GM19099 (cell line): ENCODE data around the gene CLEC4M.

Experiments
- POLR2A ChIP-seq: IDR thresholded peaks from 3 replicates; pipeline ENCODE4 v1.6.1; 2011; ENCODE audit warnings: low read depth; ENCODE audit not compliant: insufficient read length; ENCODE audit errors: extremely low read depth

The CLEC4M gene

DNA sequence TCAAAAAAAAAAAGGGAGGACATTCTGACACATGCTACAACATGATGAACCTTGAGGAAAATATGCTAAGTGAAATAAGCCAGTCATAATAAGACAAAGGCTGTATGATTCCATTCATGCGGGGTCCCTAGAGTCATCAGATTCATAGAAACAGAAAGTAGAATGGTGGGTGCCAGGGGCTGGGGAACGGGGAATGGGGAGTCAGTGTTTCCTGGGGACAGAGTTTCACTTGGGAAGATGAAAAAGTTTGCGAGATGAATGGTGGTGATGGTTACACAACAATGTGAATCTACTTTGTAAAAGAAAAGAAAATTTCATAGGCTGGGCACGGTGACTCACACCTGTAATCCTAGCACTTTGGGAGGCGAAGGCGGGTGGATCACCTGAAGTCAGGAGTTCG, 25.0 kb upstream of the CLEC4M start:
- TF ChIP-seq POLR2A, result no peak

DNA sequence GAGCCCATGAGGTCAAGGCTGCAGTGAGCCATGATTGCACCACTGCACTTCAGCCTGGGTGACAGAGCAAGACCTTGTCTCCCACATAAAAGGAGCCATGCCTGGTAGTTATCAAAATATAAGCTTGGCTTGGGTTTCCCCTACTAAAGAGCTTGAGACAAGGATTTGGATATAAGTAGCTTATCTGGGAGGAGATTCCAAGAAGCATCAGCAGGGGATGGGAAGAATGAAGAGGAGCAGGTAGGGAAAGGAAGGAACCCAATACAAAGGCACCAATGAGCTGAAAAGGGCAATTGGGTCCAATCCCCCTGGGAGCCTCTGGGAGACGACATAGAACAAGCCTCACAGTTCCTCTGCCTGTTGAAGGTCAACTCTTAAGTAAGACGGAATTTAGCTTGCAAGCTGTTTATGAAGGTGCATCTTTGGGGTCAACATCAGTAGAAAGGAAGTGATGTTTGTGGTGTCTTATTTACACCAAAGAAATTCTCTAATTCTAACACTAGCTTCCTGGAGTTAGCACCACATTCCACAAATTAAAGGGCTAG, 23.8 kb upstream of the CLEC4M start:
- TF ChIP-seq POLR2A, result no peak

DNA sequence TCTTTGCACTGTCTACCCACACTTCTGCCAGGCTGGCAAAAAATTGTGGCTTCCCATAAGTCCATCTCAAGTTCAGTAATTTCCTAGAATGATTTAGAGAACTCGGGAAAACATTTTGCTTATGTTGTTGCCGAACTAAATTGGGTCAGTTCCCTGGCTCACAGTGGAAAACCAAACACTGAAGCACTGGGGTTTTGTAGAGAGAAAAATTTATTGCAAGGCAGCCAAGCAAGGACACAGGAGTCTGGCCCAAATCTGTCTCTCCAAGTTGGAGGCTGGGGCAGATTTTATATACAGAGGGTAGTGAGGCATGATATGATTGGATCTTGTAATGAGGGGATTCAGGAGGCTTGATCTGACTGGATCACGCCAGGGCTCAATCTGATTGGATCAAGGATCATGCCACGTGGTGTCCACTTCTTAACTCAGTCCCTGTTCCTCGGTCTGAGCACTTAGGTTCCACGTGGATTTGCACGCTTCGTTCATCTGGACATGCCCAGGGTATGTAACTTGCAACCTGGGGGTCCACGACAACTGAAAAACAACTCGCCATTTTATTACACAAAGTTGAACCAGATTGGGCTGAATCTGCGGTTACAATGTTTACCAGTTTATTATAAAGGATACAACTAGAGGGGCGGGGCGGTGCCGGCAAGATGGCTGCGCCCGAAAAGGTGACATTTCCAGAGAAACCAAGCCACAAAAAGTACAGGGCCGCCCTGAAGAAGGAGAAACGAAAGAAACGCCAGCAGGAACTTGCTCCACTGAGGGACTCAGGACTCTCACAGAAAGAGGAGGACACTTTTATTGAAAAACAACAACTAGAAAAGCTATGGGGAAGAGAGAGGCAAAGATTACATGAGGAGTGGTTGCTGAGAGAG, 23.0 kb upstream of the CLEC4M start:
- TF ChIP-seq POLR2A, result no peak

DNA sequence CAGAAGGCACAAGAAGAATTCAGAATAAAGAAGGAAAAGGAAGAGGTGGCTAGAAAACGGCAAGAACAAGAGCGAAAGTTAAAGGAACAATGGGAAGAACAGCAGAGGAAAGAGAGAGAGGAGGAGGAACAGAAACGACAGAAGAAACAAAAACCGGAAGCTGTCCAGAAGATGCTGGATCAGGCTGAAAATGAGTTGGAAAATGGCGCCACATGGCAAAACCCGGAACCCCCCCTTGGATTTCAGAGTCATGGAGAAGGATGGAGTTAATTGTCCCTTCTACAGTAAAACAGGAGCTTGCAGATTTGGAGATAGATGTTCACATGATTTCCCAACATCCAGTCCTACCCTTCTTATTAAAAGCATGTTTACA, 22.4 kb upstream of the CLEC4M start:
- no peak for TF ChIP-seq POLR2A

DNA sequence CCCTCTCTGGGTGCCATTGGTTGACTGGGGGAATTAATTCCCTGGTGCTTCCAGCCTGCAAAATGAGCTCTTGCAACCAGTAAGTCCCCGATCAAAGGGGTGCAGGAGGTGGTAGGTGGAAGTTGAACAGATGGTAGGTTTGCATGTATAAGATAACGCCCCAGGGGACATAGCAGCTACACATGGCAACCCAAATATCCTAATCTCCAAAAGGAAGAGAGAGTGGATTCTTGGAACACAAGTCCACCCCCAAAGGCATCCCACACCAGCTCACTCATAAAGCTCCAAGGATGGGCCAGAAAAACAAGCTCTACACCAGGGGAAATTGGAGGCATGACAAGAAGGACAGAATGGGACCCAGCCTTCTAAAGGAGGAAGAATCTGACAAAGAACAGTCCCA, 20.5 kb upstream of the CLEC4M start:
- no peak for TF ChIP-seq POLR2A

DNA sequence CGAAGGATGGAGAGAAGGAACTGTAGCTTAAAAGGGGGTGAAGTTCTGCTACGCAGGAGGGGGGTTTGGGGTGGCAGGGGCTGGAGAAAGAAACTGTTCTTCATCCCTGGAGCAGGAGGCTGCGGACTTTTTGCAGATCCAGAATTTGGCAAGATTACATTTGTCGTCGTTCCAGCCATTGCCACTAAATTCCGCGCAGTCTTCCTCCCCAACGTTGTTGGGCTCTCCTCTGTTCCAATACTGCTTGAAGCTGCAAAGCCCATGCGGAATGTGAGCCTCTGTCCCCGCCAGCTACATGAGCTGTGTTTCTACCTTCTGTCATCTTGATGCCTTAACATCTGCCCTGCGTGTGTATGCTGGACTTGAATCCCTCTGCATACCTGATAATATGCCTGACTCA, 20.1 kb upstream of the CLEC4M start:
- no peak for TF ChIP-seq POLR2A

DNA sequence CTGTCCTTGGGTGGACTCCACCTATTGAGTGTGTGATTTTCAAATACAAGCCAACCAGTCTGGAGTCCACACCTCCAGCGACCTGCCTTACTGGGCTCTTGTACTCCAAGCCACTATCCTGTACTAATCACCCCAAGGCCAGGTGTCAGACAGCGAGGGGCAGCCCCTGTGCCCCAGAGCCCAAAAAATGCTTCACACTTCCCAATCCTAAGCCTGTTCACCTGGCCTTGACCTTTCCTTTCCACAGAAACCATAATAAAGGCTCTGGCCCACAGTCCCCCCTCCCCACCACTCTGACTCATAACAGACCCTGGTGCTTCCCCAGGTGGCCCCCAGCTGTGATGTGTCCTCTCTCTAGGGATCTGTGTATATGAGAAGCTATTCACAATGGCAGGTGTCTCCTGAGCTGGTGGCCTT, 19.6 kb upstream of the CLEC4M start:
- no peak for TF ChIP-seq POLR2A

DNA sequence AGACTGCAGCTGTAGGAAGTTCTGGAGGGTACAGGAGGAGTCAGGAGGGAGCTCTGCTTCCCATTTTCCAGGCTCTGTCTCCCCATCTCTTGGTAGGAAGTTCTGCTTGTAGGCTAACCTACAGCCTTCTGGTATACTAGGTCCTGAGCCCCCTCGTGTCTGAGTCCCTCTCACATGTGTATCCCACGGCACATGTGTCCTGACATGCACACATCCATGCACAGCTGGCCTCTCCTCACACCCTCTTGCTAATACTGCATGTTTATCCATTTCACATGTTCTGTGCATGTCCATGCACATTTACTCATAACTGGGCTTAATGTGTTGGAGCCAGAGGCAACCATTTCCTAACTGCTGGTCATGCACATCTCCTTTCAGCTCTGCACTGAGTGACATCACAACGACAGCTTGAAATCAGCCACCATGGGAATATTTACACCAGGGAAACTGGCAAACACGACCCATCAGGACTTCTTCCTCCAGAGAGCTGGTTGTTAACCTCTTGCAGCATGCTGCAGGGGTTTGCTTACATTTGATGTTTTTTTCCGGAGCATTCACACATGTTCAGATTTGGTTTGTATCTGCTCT, 18.8 kb upstream of the CLEC4M start:
- TF ChIP-seq POLR2A, result no peak

DNA sequence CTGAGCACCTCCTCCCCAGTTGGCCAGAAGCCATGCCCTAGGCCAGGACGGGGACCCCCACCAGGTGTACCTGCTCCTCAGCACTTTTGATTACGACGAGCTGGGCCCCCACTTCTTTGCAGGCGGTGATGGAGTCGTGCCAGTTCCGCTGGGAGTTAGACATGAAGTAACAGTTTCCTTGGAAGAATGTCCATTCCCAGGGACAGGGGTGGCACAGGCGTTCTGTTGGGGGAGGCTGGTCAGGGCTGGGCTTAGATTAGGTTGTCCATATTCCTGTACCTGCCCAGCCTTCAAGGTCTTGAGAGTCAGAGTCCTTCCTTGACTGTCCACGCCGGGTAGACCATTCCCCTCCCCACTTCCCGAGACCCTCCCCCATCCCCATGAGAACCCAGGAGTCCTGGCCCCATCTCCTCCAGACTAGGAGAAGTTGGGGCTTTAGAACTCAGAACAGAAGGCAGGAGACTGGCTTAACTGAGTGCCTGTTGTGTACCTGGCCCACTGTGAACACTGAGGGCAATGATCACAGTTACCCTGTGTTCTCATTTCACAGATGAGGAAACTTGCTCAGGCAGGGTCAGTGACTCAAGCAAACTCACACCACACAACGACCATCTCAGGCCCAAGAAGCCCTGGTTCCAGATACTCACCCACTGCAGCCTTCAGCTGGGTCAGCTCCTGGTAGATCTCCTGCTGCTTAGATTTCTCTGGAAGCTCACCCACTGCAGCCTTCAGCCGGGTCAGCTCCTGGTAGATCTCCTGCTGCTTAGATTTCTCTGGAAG, 18.0 kb upstream of the CLEC4M start:
- TF ChIP-seq POLR2A, result no peak

DNA sequence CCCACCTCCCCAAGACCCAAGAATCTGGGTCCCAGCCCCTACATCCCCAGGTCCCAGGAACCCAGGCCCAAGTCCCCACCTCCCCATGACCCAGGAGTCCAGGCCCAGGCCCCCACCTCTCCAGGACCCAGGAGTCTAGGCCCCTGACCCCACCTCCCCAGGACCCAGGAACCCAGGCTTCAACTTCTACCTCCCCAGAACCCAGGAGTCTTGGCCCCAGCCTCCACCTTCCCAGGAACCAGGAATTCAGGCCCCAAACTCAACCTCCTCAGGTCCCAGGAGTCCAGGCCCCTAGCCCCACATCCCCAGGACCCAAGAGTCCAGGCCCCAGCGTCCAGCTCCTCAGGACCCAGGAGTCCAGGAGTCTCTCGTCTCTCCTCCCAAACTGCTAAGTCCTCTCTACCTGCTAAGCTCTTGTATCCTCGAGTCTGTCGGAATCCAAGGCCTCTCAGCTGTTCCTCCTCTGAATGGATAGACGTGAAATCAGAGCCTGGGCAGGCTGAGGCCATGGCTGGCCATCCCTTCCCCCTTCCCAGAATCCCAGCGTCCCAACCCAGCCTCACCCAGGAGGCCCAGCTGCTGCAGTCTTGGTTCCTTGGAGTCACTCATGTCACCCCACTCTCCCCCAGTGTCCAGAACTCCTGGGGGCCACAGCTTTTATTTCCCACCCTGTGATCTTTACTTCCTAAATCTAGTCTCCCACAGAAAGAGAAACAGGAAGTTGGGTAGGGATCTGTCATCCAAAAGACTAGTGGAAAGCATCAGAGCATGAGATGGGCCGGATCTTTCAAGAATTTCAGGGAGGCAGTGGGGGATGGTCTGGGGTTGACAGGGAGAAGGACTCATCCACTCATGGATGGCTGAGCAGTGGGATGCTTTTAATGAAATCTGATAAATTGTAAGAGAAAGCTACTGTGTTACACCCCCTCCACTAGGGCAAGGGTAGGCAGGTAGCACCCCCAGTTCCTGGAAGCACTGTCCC, 15.8 kb upstream of the CLEC4M start, which contains the start of gene CD209:
Gene CD209 (minus strand): TSS at position 632 of the 982 bp plus-strand sequence. CDS start 23 bp downstream, at position 609.
- no peak for TF ChIP-seq POLR2A

DNA sequence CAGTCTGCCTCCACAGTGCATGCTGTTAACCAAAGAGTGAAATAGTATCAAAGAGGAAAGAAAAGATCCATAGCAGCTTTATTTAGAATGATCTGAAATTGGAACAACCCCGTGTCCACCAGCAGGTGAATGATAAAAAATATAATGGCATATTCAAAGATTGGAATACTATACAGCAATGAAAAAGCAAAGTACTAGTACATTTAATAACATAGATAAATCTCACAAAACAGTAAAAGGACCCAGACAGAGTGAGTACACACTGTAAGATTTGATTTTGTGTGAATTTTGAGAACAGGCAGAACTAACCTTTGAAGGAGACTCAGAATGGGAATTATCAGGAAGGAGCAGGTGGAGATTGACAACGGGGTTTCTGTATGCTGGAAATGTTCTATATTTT, 14.9 kb upstream of the CLEC4M start:
- TF ChIP-seq POLR2A, result no peak

DNA sequence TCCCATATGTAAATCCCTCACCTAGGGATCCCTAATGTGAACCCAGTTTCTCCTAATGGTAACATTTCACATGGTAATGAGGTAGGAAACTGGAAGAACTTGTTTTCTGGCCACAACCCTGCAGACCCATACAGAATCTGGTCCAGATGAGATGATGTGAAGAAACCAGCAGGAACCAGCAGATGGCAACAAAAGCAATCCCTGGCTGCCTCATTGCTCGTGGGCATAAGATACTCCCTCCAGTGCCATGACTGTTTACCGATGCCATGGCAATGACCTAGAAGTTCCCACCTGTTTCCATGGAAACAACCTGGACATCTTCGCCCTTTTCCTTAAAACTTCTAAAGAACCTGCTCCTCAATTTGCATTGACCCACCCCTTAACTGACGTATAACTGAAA, 14.3 kb upstream of the CLEC4M start:
- TF ChIP-seq POLR2A, result no peak

DNA sequence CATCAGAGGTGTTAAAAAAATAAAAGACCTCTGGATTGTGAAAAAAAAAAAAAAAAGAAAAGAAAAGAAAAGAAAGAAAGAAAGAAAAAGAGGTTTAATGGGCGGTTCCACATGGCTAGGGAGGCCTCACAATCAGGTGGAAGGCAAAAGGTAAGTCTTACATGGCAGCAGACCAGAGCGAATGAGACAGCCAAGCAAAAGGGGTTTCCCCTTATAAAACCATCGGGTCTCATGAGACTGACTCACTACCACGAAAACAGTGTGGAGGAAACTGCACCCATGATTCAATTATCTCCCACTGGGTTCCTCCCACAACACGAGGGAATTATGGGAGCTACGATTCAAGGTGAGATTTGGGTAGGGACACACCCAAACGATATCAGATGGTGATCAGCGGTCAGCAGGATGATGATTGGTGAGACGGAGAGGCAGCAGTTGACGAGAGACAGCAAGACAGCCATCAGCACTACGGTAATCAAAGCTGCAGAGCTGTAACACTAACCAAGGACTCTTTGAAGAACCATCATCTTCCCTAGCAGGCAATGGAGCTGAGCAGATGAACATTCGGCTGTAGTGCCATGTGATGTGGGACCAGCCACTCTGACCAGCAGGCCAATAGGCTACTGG, 11.8 kb upstream of the CLEC4M start:
- TF ChIP-seq POLR2A, result no peak

DNA sequence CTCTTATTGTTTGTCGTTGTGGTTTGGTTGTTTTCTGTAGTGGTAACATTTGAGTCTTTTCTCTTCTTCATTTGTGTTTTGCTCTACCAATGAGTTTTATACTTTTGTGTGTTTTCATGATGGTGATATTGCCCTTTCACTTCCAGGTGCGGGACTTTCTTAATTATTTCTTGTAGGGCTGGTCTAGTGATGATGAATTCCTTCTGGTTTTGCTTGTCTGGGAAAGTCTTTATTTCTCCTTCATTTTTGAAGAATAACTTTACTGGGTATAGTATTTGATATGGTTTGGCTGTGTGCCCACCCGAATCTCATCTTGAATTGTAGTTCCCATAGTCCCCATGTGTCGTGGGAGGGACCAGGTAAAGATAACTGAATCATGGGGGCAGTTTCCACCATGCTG, 6.8 kb upstream of the CLEC4M start:
- no peak for TF ChIP-seq POLR2A

DNA sequence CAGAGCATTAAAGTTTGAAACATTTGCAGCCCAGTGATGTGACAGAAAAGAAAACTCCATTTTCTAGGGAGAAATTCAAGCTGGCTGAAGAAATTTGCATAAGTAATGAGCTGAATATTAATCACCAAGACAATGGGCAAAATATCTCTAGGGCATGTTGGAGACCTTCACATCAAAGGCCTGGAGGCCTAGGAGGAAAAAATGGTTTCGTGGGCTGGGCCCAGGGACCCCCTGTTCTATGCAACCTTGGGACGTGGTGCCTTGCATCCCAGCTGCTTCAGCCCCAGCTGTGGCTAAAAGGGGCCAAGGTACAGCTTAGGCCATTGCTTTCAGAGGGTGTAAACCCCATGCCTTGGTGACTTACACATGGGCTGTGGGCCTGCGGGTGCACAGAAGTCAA, 5.7 kb upstream of the CLEC4M start:
- TF ChIP-seq POLR2A, result no peak

DNA sequence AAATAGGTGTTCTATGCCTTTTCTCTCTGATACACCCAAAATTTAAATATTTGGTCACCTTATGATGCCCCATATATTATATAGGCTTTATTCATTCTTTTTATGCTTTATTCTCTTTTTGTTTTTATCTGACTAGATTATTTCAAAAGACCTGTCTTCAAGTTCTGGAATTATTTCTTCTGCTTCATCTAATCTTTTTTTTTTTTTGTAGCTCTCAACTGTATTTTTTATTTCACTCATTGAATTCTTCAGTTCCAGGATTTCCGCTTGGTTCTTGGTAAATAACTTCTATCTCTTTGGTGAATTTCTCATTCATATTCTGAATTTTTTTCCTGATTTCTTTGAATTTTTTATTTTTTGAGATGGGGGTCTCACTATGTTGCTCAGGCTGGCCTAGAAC, 3.9 kb upstream of the CLEC4M start:
- no peak for TF ChIP-seq POLR2A
